NCI-H1105 treated with DMSO at 0.1 percent for 48 hours (cell line): ENCODE measurements around the gene COBL.
A peak's percentile ranks its signal among the peaks of the same experiment; 100 is the strongest.

Source experiments
- DNase-seq: peaks from one replicate; lab custom pipeline; 2025; lab: John Stamatoyannopoulos, UW

The COBL gene

DNA sequence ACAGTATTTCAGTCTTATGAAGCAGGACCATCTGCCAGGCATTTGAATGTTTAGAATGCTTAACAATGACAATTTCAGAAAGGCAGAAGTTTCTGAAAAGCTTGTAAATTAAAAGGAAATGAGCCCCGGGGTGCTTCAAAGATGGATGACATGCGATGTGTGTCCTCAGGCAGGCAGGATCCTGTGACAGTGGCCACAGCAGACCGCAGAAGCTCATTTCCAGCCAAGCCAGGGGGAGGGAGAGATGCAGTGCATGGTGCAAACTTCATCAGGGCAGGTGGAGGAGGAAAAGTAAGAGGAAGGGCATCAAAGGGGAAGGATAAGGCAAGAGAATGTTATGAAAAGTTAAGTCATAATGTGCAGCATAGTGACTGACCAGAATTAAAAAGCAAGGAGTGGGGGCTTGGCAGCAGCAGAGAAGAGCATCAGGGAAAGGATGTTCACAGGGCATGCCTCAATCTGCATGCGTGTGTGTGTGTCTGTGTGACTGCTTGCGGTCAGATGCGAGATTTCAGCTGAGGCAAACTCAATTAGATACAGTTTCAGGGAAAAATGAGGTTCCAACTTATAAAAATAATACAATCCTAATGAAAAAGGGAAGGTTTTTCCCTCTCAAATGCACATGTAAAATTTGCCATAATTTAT is 173.7 kb downstream of the COBL start:
- DNase-seq = no peak

DNA sequence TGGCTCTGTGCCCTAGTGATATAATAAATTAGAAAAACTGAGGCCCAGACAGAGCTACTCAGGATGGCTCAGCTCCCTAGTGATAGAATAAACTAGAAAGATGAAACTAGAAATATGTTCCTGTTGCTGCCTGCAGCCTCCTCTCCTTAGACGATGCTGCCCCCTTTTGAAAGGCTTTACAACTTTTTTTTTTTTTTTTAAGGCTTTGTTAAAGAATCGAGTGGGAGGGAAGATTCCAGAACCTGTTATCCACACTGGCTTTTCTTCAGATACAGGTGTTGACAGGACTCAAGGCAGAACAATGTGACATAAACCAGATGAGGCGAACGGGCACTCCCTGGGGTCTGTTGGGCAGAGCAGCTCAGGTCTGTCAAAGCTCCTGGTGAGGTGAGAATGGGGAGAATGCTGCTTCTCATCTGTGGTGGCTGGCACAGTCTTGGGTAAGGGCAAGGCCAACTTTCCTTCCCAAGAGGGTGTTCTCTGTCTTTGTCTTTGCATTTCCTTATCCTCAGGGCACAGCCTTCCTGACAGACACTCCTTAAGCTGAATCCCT is 175.1 kb downstream of the COBL start:
- DNase-seq = peak; percentile 20

DNA sequence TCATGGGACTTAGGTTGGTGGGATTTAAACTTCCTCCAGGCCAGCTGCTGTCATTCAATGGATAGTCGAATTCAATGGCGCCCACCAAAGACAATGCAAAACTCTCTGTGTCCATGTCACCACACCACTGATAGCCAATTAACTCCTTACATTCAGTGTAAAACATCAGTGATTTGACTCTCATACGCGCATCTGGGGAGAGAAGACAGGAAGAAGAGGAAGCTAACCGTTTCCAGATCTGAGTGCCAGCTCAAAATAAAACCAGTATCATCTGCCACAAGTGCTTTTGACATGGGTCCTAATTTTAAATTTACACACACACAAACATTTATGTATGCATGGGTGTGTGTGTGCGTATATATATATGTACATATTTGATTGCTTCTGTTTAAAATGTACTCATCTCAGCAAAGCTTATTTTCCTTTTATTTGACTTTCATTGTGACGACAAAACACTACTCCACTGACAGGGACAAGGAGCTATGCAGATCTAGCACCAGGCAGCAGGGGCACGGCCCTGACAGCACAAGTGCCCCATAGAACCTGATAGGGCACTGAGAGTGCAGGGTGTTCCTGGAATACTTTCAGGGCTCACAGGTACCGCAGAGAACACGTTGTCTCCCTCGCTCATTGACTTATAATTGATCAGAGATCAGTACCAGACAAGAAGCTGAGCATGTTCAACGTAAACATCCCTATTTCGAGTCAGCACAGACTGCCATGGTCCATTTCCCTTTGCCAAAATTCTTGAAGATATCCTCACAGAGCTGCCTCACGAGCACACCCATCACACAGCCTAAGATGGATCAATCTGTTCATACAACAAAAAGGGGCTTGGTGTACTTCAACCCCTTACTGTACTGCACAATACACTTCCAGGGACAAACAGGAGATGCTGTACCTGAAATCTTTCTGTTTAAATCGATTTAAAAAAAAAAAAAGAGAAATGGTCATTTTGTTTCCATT is 176.1 kb downstream of the COBL start:
- no peak for DNase-seq

DNA sequence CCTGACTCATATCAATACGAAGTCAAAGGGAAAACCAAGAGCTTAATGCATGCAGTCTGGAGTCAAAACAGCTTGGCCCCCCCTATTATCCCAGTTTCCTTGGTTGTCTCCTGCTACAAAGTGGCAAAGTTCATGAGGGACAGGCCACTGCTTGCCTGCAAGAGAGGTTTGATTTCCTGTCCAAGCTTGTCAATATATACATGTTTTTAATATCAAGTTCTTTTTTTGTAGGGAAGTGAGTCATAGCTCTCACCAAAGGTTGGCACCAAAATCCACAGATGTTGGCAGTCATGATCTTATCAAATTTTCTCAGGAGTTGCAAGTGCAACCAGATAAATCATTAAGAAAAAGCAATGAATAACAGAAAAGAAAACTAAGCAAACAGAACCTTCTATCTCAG is 176.8 kb downstream of the COBL start:
- no peak for DNase-seq

DNA sequence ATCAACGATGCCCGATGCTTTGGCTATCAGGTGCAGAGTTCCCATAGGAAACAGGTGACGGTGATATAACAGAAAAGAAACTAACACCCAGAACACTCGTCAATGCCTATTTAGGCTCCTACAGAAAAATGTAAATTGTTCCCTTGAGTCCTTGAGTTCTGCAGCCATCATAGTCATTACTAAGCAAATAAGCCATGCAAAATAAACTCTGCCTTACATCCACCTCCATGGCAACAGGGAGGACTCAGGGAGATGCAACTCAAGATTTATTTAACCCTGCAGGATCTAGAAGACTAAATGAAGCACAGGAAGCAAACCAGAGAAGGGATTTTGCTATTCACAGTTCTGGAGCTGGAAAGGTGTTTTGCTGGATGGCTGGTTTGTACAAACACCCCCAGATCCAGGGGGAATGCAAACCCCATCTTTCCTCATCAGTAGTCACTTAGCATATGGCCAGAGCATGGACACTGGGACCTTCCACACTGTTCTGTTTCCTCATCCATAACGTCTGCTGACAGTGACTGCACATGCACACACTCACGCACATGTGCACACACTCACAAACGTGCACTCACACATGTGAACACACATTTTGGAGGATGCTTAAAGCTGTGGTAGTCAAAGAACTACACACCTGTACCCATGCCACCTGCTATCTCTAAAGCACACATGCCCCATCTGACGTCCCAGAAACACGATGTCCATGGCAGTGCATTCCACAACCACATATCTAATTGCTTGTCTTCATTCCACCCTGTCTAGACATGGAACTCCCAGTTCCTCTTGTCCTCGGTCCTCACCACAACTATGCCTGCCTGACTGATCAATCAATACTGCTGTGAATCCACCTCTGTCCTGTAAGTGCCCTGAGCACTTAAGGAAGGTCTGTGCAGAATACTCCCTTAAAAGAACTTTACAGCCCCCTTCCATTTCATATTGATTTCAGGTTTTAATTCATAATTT is 178.2 kb downstream of the COBL start:
- peak; percentile 68 for DNase-seq

DNA sequence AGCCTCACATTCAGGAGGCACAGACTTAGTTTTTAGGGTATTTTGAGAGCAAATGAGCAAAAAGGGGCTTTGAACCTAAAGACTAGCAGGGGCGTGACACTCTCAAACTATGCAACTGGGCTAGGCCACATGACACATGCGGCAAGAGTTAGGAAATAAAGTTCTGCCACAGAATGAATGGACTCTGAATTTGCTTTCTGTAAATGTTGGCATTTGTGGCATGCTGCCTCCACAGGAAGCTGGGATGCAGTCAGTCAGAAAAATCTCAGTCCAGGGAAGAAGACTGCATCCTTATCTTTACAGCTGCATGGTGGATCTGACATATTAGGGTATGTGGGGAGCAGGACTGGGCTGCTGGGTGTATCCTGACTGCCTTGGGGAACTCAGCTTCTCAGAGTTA is 181.0 kb downstream of the COBL start:
- no peak for DNase-seq

DNA sequence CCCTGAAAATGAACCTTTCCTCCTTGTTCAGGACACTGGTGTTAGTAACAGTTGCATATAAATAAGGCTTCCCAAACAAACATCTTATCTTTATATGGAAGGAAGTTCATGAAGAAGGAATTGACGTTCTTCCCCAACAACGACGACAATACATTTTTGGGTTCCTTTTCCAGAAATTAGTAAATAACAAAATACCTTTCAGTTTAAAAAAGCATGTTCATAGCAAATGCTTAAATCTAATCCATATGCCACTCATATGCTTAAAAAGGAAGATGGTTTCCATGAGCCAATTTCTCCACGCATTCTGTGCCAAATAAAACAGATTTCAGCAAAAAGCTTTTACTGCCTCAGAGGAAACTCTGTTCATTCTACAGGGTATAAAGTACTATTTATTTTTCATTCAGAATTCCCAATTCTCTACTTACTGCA is 182.6 kb downstream of the COBL start:
- DNase-seq = no peak

DNA sequence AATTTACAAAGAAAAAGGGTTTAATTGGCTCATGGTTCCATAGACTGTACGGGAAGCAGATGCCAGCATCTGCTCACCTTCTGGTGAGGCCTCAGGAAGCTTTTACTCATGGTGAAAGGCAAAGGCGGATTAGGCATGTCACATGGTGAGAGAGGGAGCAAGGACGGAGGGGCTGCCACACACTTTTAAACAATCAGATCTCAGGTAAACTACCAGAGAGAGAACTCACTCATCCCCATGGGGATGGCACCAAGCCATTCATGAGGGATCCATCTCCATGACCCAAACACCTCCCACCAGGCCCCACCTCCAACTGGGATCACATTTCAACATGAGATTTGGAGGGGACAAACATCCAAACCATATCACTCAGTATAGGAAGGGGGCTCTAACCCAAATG is 183.9 kb downstream of the COBL start:
- DNase-seq = no peak

DNA sequence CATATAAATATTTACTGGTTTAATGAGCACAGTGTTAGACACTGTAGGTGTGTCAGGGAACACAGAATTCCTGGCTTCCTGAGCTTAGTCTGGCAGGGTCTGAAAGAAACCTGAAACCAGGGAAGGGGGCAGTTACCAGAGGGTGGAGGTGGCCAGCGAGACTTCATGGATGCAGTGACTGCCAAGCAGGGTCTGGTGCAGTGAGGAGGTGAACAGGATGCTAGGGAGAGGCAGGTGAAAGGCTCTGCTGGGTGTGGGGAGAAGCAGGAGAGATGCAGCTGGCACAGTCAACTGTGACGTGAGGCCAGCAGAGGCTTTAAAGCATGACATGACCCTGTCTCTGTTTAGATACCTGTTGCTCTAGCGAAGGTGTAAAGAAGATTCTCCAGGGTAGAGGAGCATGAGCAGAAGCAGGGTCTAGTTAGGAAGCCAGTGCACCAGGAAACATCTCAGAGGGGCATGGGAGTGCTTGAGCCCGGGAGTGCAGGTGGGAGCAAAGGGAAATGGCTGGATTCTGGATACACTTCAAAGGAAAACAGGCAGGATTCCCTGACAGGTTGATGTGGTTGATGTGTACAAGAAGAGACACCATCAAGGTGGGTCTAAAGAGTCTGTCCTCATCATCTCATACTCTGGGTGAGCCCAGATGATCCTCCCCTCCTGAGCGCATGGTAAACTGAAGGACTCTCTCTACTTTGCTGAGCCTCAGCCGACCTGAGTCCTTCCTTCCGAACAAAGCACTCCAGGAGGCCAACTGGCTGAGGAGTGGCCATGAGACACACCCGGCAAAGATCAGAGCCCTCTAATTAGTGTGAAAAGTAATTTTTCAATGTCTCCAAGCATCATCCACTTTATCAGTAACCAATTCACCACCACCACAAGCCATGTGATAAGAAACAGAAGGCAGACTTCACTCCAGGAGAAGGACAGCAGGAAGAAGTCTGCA is 186.8 kb downstream of the COBL start:
- DNase-seq = no peak

DNA sequence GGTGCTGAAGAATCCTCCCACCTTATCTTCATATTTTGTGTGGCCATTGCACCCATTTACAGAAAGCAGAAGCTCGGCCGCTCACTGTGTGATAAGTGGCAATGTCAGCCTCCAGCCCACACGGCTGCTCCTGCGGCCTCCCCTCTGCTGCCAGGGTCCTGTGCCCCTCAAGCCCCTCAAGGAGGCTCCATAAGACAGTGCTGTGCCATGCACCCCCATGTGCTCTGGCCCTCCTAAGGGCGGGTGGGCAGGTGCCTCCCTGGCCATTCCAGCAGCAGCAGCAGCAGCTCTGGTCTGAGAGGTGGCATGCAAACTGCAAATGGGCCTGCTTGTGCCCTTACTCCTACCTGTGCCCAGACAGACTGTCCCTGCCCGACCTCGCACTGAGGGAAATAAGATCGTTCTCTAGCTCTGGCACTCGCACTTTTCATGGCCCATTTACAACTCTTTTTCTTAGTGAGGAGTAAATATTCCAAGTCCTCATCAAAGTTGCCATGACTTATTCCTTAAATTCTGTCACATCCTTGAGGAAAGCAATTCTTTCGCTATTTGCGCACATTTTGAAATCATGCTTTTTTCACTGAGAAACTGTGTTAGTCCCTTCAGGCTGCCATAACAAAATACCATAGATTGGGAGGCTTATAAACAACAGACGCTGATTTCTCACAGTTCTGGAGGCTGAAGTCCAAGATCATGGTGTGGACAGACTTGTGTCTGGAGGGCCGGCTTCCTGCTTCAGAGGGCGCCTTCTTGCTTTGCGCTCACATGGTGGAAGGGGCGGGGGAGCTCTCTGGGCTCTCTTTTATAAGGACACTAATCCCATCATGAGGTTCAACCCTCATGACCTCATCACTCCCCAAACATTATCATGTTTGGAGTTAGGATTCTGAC is 187.8 kb downstream of the COBL start:
- DNase-seq = no peak

DNA sequence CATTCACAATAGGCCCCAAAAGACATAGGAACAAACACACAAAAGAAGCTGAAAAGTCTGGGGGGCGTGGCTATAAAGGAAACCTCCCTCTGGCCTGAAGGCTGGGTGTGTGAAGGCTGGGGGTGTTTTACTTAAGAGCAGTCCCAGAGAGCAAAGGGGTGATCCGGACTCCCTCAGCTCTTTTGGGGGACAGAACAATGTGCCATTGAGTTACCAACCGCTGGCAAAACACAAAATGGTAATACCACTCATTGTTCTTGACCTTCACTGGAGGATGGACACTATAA is 189.0 kb downstream of the COBL start:
- no peak for DNase-seq

DNA sequence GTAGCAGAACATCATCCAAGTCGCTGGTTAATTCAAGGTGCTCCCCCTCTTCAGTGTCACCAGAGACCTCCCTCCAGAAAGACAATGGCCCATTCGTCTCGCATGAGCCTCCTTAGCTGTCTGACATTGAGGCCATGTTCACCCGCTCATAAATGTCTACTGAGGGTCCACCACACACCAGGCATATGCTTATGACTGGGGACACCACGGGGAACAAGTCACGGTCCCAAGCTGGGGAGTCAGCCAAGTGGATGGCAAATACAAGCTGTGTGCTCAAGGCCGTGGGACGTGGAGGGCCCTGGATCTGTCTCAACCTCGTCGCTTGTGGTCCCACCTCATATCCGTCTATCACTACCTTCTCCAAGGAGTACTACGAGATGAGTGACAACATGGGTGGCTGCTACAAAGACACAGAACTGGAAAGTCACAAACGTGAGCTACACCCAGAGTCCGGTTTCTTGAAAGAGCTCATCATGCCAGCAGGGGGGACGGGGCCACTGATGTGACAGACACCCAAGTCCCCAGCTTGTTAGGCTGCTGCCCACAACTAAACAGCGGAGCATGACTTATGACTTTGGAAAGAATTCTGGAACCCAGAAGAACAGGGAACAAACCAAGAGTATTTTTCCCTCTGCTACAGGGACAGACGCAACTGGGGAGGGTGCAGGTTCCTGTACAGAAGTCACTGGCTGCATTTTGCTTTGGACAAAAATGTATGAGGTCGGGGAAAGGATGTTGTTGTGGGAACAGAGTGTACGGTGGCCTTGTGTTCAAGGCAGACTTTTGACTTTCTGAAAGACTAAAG is 189.6 kb downstream of the COBL start:
- DNase-seq = no peak

DNA sequence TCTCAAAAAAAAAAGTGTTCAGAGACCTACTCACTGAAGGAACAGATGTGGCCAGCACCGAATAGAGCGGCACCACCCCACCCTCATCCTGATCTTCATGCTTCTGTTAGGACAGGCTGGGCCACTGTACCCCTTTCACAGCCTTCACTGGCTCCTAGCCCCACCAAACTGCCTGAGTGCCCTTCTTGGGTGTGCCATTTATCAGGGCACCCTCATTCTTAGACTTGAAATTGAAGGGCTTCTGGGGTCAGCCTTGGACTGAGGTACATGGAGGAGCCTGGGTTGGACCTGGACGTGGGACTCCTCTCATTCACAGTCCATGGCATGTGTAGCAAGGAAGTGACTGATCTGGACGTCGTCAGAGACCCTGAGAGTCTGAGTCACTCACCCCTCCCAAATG is 190.3 kb downstream of the COBL start:
- no peak for DNase-seq

DNA sequence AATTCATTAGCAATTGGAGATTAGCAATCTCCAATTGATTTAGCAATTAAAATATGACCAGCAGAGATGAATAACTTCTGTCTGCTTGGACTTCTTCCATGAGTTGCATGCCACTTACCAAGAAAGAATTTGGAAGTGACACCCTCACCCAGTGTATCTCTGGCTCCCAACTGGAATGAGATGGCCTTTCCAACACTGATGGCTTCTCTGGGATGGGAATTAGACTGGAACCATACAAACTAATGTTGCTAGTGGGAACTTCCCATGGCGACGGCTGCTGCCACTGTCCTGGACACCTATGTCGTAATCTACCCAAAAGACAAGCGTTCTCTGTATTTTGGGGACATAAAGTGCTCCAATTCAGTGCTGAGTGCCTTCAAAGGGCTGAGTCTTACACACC is 192.3 kb downstream of the COBL start:
- DNase-seq = no peak

DNA sequence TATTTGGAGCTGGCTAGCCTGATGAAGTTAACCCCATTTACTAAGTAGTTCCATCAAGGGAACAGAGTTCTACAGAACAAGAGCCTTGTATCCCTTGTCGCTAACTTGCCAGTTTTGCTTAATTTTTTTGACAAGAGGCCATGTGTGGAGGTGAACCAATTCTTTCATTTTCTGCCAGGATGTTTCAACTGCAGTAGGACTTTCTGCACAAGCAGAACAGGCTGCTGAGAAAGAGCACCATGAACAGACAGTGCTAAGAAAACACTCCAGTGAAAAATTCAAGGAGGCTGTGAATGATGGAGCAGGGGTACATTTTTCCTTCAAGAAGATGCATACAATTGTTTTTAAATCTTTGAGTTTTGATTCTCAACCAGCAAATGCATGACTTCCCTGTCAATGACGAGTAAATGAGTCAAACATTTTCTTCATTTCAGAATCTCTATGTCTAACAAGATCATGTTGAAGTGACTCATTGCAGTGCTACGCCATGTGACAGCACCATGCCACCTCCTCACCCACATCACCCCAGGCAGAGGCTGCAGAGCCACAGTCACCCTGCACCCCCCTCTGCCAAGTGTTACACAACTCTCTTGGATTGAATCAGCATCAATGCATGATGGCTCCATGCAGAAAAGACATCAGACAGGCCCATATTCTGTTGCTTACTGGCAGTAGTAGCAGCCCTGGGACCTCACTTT is 193.1 kb downstream of the COBL start:
- no peak for DNase-seq

DNA sequence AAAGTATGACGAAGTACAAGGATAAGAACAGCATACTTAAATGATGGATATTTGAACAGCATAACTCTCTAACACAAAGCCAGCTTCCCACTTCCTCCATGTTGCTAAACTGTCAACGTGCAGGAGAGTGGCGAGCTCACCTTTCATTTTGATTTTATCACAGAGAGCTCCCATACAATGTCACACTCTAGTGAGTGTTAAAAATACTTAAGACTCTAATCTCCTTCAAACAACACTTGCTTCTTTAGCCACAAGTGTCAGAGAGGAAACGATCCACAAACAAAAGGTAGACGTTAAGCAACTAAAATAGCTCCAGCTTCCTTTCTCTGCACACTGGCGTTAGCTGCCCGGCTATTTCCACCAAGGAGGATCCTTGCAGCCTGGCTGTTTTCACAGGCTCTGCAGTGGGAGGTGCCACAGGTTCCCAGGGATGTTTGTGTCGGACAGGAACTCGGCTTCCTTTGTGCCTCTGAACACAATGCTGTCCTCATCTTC is 194.6 kb downstream of the COBL start:
- no peak for DNase-seq

DNA sequence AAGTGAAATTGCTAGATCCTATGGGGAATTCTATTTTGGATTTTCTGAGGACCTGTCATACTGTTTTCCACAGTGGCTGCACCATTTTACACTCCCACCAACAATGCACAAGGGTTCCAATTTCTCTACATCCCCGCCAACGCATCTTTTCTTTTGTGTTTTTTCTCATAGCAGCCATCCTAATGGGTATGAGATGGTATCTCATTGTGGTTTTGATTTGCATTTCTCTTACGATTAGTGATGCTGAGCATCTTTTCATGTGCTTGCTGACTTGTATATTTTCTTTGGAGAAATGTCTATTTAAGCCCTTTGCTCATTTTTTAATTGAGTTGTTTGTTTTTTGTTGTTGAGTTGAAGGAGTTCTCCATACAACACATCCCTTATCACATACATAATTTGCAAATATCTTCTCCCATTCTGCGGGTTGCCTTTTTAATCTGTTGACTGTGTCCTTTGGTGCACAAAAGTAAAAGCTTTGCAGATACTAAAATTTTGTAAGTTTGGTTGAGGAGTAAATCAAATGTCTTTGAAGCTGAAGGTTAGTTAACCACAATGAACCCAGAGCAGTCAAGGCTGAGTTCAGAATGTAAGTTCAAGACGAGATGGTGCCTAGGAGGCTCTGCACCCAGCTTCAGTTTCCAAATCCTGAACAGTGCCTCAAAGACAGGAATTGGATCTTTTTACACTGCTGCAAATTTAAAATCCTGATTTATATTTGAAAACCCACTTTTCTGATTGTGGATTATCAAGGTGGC is 195.4 kb downstream of the COBL start:
- DNase-seq = no peak

DNA sequence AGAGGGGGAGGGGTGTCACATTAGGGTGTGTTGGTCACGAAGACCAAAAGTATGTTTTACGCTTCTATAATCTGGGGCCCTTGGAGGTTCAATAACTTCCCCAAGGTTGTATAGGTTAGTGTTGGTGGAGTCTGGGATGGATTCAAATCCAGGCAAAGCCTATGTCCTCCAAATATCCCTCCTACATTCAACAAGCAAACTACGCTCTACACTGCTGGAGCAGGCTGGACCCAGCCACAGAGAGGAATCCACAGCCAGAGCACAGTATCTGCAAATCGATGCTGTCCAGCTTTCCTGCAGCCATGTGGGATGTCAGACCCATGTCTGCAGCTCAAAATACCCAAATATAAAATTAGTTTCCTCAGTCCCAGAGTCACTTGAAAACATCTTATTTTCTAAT is 198.0 kb downstream of the COBL start:
- no peak for DNase-seq
